UCSD-AML1 (cell line): ENCODE results near the gene A2M.

ENCODE experiments used
- DNase-seq: peaks from one replicate; lab custom pipeline; 2025; ENCODE audit not compliant: unreplicated experiment; lab: John Stamatoyannopoulos, UW

The A2M gene

DNA sequence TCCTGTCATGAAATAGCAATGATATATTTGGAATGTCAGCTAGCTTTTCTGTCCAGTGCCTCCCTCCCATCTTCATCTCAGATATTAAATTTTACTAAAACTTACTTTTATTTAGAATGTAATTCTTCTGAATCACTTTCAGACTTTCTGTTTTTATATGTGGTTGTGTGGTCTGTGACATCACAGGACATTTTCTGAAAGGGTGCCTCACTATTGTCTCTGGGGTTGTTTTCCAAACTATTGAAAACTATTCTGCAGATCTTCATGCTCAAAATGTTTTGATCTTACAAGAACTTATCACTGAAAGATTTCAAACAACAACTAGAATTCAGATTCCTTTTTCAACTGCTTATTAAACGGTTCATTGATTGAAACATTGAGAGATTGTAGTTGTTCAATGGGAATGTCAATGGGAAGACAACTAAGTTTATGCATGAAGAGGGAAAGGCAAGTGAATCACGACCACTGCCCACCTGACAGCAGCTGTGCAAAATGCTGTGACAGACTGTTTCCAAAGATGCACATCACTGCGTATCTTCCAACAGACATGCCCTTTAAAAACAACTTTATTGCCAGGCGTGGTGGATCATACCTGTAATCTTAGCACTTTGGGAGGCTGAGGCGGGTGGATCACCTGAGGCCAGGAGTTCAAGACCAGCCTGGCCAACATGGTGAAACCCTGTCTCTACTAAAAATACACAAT, 75.1 kb downstream of the A2M start:
- DNase-seq: no peak

DNA sequence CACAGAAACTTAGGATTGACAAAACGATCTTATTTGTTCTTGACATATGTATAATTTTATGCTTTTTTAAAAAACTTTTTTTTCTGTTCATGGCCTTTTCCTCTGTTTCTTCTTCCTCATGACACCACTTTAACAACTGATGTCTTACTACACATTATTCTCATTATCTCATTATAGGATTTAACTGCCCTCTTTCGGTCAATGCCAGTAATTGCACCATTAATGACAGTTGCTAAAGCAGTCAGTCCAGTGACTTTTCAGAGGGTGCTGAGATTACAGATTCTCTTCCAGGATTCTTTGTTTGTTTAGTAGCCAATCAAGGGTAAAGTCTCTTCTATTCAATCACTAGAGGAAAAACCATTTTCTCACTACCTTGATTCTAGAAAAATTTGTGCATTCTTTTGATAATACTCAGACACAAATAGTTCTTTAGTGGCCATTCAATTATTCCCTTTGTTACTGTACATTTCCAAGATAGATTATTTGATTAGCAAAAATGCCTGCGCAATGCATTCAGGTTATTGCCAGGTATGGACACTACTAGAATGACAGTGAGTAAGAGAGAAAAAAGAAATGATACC, 76.2 kb downstream of the A2M start:
- DNase-seq: no peak

DNA sequence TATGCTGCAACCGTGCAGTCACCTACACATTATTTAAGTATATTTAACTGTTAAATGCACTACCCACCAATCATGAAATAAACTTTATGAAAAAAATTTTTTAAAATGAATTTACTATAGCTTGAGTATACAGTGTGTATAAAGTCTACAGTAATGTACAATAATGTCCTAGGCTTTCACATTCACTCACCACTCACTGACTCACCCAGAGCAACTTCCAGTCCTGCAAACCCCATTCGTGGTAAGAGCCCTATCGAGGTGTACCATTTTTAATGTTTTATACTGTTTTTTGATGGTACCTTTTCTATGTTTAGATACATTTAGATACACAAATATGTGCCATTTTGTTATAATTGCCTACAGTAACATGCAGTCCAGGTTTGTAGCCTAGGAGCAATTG, 78.3 kb downstream of the A2M start:
- DNase-seq: no peak

DNA sequence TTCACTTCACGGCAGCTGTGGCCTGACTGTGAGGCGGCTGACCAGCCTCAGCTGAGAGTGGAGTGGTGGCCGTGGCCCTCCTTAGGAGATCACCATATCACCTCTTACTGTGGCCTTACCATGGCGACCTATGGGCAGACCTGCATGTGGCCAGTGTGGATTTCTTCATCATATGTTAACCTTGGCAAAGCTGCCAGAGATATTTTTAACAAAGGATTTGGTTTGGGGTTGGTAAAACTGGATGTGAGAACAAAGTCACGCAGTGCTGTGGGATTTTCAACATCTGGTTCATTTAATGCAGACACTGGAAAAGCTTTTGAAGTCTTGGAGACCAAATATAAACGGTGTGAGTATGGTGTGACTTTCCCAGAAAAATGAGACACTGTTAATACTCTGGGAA, 79.5 kb downstream of the A2M start:
- DNase-seq: no peak

- no peak for DNase-seq
Observed at GRCh38 chr12:9034095-9034494, 81.6 kb downstream of the A2M start.

- DNase-seq: no peak
Observed at GRCh38 chr12:9033265-9033887, 82.3 kb downstream of the A2M start.

- no peak for DNase-seq
Observed at GRCh38 chr12:9032202-9032964, 83.3 kb downstream of the A2M start.

DNA sequence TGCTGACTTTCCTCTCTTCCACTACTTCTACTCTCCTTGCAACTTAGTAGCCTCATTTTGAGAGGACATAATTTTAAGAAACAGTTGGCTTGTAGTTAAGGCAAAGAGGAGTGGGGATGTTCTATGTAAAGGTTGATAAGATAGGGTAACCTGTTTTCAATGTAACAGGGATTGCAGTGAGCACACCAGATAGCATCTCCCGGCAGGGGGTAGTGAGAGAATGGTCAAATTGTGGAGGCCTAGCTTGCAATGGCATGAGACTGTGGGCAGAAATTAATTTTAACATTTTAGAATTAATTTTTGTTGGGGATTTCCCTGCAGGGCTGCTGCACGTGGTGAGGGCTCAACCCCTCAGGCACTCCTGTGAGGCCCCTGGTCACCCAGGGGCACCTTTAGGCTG, 84.9 kb downstream of the A2M start:
- DNase-seq: no peak

GRCh38 chr12:9027161-9028059, 88.3 kb downstream of the A2M start:
- DNase-seq: no peak

- DNase-seq: no peak
Observed at GRCh38 chr12:9024512-9024911, 91.2 kb downstream of the A2M start.

DNA sequence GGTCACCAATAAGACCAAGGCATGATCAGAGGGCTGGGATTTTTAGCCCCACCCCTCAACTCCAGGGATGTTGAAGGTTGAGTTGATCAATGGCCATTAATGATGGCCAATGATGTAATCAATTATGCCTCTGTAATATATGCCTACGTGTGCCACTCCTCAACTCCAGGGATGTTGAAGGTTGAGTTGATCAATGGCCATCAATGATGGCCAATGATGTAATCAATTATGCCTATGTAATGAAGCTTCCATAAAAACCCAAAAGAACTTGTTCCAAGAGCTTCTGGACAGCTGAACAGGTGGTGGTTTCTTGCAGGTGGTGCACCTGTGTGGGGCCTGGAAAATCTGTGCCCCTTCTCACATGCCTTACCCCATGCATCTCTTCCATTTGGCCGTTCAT, 93.1 kb downstream of the A2M start:
- no peak for DNase-seq
